Endothelial cell of umbilical vein (primary cell): Measurements from ENCODE around the gene MYO15A. TPM values are rescaled to one million over a fixed set of nuclear protein-coding genes. Genes with fewer than 3 reads are reported as not detected.

Source experiments
- BruUV-seq: library from RNA; stranded (reverse); fragments of 400-500 nt; replicated peaks from 2 replicates; lab custom pipeline; 2021; lab: Mats Ljungman, UMichigan
- CTCF ChIA-PET: fragments of 300-600, 350-600 bp; sonication (Branson Sonifier 250); formaldehyde crosslinking; loops from one replicate; lab custom pipeline; 2021; ENCODE audit warnings: antibody characterized with exemption, inconsistent platforms; lab: Charles Lee
- POLR2A ChIA-PET: fragments of 300-600, 350-600 bp; sonication (Branson Sonifier 250); formaldehyde crosslinking; loops from one replicate; lab custom pipeline; 2021; ENCODE audit warnings: antibody characterized with exemption, inconsistent platforms; lab: Charles Lee
- DNase-seq: peaks from one replicate; pipeline ENCODE4 v3.0.0-alpha.2; 2011; ENCODE audit warnings: low read depth, low spot score
- FAIRE-seq: peaks from 2 replicates; lab custom pipeline; 2011; peaks lifted over from hg19 to GRCh38; lab: Jason Lieb, UNC
- H2AFZ ChIP-seq: 2 replicates; pipeline ENCODE4 v1.6.0; 2012; ENCODE audit warnings: low read depth, low read length, control low read depth, inconsistent platforms
- H3K27ac ChIP-seq: 2 replicates; pipeline ENCODE4 v1.5.1; 2011; ENCODE audit warnings: low read depth, mild to moderate bottlenecking, control low read depth, low read length, moderate library complexity; ENCODE audit not compliant: insufficient read depth
- H3K27me3 ChIP-seq, 2 experiments: 2 replicates each; pipeline versions ENCODE4 v1.6.0 to v1.6.1; 2011; ENCODE audit warnings: low read length in 2 of 2, mixed read lengths in 1 of 2; ENCODE audit not compliant: control insufficient read depth in 2 of 2, insufficient read depth in 2 of 2
- H3K36me3 ChIP-seq, 2 experiments: 2 replicates in 1 of 2; 3 replicates in 1 of 2; pipeline ENCODE4 v1.5.1; 2011; ENCODE audit warnings: low read length in 2 of 2, mild to moderate bottlenecking in 1 of 2, moderate library complexity in 1 of 2; ENCODE audit not compliant: control insufficient read depth in 2 of 2, insufficient read depth in 2 of 2; ENCODE audit errors: extremely low read depth in 1 of 2
- H3K4me1 ChIP-seq: 3 replicates; pipeline ENCODE4 v1.5.1; 2011; ENCODE audit warnings: mild to moderate bottlenecking, low read length; ENCODE audit not compliant: control insufficient read depth, insufficient read depth; ENCODE audit errors: extremely low read depth
- H3K4me2 ChIP-seq: 2 replicates; pipeline ENCODE4 v1.6.1; 2011; ENCODE audit warnings: low read length, control low read depth, mixed read lengths; ENCODE audit not compliant: insufficient read depth
- H3K4me3 ChIP-seq, 3 experiments: fragments of 200-600 bp in 1 of 3; sonication (generic), shearing (Covaris generic) in 1 of 3; replicated peaks in 1 of 3; 2 replicates each; pipeline ENCODE4 v1.5.1; 2011 to 2016; ENCODE audit warnings: control low read depth in 3 of 3, low read length in 3 of 3, mild to moderate bottlenecking in 2 of 3, inconsistent platforms in 1 of 3, low read depth in 1 of 3, moderate library complexity in 1 of 3; ENCODE audit not compliant: insufficient read depth in 1 of 3
- H3K79me2 ChIP-seq: 2 replicates; pipeline ENCODE4 v1.6.0; 2012; ENCODE audit warnings: low read length, inconsistent platforms; ENCODE audit not compliant: control insufficient read depth, insufficient read depth
- H3K9ac ChIP-seq: replicated peaks from 2 replicates; pipeline ENCODE3; 2011; ENCODE audit warnings: low read length, control low read depth; ENCODE audit not compliant: insufficient read depth; ENCODE audit errors: extremely low read depth
- H3K9me1 ChIP-seq: replicated peaks from 3 replicates; pipeline ENCODE4 v1.6.0; 2011; ENCODE audit warnings: mild to moderate bottlenecking, low read length; ENCODE audit not compliant: control insufficient read depth, insufficient read depth; ENCODE audit errors: extremely low read depth
- H3K9me3 ChIP-seq: replicated peaks from 2 replicates; pipeline ENCODE4 v1.5.1; 2012; ENCODE audit warnings: low read length, inconsistent platforms; ENCODE audit not compliant: control insufficient read depth, insufficient read depth
- H4K20me1 ChIP-seq: replicated peaks from 2 replicates; pipeline ENCODE3; 2011; ENCODE audit warnings: mild to moderate bottlenecking, low read length; ENCODE audit not compliant: control insufficient read depth, insufficient read depth; ENCODE audit errors: extremely low read depth
- CTCF ChIP-seq, 2 donors: IDR thresholded peaks; 1 replicate in 1 of 2; 2 replicates in 1 of 2; pipeline ENCODE4 v1.5.1; 2011; ENCODE audit warnings: low read length in 2 of 2, mild to moderate bottlenecking in 2 of 2, moderate library complexity in 2 of 2, control low read depth in 1 of 2, inconsistent platforms in 1 of 2, low read depth in 1 of 2; ENCODE audit not compliant: insufficient read depth in 1 of 2; ENCODE audit errors: extremely low read depth in 1 of 2
- EZH2 ChIP-seq: IDR thresholded peaks from 2 replicates; pipeline ENCODE4 v1.6.1; 2012; ENCODE audit warnings: borderline replicate concordance, low read depth, mild to moderate bottlenecking, moderate library complexity, low read length, inconsistent platforms; ENCODE audit not compliant: severe bottlenecking
- FOS ChIP-seq: IDR thresholded peaks from 2 replicates; pipeline ENCODE4 v1.6.1; 2011; ENCODE audit warnings: mild to moderate bottlenecking, low read length, moderate library complexity, borderline replicate concordance; ENCODE audit not compliant: insufficient read depth
- GATA2 ChIP-seq: IDR thresholded peaks from 2 replicates; pipeline ENCODE4 v1.7.0; 2011; ENCODE audit warnings: low read depth, mild to moderate bottlenecking, moderate library complexity, mixed read lengths, low read length; ENCODE audit not compliant: insufficient read length, insufficient read depth
- JUN ChIP-seq: IDR thresholded peaks from 2 replicates; pipeline ENCODE4 v1.6.1; 2011; ENCODE audit warnings: borderline replicate concordance, low read depth; ENCODE audit not compliant: insufficient read length, insufficient read depth
- MAX ChIP-seq: IDR thresholded peaks from 2 replicates; pipeline ENCODE4 v1.6.1; 2011; ENCODE audit not compliant: insufficient read depth, insufficient read length
- MYC ChIP-seq: IDR thresholded peaks from one replicate; pipeline ENCODE4 v1.6.1; 2011; ENCODE audit warnings: mild to moderate bottlenecking, low read depth, low read length
- POLR2A ChIP-seq: IDR thresholded peaks from 2 replicates; pipeline ENCODE4 v1.6.1; 2012; ENCODE audit warnings: low read depth, mild to moderate bottlenecking, control low read depth, low read length
- POLR2AphosphoS5 ChIP-seq: IDR thresholded peaks from 2 replicates; pipeline ENCODE4 v1.6.1; 2012; ENCODE audit warnings: low read depth, mild to moderate bottlenecking, control low read depth, low read length, moderate library complexity; ENCODE audit not compliant: insufficient read depth
- dilution Hi-C: fragments of 300-500 bp; cut with MboI; formaldehyde crosslinking; loops from one replicate; pipeline ENCODE4 v1.15.0; 2019; ENCODE audit warnings: low sequenced_read_pairs; ENCODE audit not compliant: extremely low pct_ligation_motif_present
- intact Hi-C: fragments of 100-400 bp; cut with micrococcal nuclease; formaldehyde crosslinking; loops from one replicate; pipeline ENCODE4 v1.10.0; 2022
- polyA plus RNA-seq, 4 experiments: library from polyadenylated mRNA; depleted of rRNA in 3 of 4; stranded (reverse) in 3 of 4; unstranded in 1 of 4; fragments of >200 nt; gene quantifications; 2 replicates each; pipeline versions ENCODE4 v1.2.1 to v1.2.3, GENCODE V29; 2011 to 2012; ENCODE audit warnings: missing spikeins in 1 of 4
- total RNA-seq: library from RNA; stranded (reverse); gene quantifications from 2 replicates; pipeline ENCODE4 v1.2.3, GENCODE V29; 2021

The MYO15A gene
- total and polyA plus RNA-seq, 2 donors (not counting 3 experiments of a cell fraction or from before 2014, with no cell fraction given) = 0.46 to 0.82 TPM

GRCh38 chr17:18144855-18145254, 36.3 kb downstream of the MYO15A start:
- Histone ChIP-seq H3K27ac (no peak overlapping the region), H4K20me1 (no peaks in the 10 kb centered on the region), H3K4me1 (peaks cover 4% of the 10 kb centered on the region), H3K27me3 (no peaks in the 10 kb centered on the region), H3K4me2 (no peak overlapping the region), H3K79me2 (no peaks in the 10 kb centered on the region), H3K9ac (no peak overlapping the region), H3K9me3 (no peaks in the 10 kb centered on the region), H3K9me1 (no peaks in the 10 kb centered on the region), H2AFZ (no peak overlapping the region), H3K4me3 (no peak overlapping the region), H3K36me3 (no peaks in the 10 kb centered on the region)
- dilution Hi-C loops (no loop called here), intact Hi-C loops (loop anchor here (5.0 kb wide), 1 partner anchor 72 kb away; no protein-coding TSS in a partner anchor)
- ChIA-PET POLR2A (no interaction called here), CTCF (interaction anchor here (0.9 to 2.5 kb wide), 4 partner anchors 9 to 43 kb away, joined by 3 to 10 read pairs (median 4); partner anchors contain the start of gene ALKBH5)
- no peak for DNase-seq
- BruUV-seq = no TSS peak
- FAIRE-seq = peak; percentile 72
- TF ChIP-seq FOS (no peak), JUN (no peak), GATA2 (no peak), EZH2 (no peak), MAX (no peak), POLR2AphosphoS5 (no peak), CTCF (IDR thresholded peaks at IDR 0.05; ENCODE audit: extremely low read depth in 1 of 2, insufficient read depth in 1 of 2, low read depth in 1 of 2, low read length in 2 of 2) (no peak), POLR2A (no peak), MYC (no peak)
